Pulmonary artery endothelial cell (primary cell): ENCODE results near the gene CAPN8. TPM values are rescaled to one million over a fixed set of nuclear protein-coding genes. Genes with fewer than 3 reads are reported as not detected.

ENCODE experiments used
- DNase-seq: peaks from one replicate; pipeline ENCODE4 v3.0.0-alpha.2; 2011; ENCODE audit warnings: low read depth, low spot score
- total RNA-seq: library from RNA; depleted of rRNA; stranded (reverse); fragments of >200 nt; gene quantifications from 2 replicates; pipeline ENCODE4 v1.2.3, GENCODE V29; 2014

CAPN8 gene
- total RNA-seq, 1 donor from 2014 or later: not detected

DNA sequence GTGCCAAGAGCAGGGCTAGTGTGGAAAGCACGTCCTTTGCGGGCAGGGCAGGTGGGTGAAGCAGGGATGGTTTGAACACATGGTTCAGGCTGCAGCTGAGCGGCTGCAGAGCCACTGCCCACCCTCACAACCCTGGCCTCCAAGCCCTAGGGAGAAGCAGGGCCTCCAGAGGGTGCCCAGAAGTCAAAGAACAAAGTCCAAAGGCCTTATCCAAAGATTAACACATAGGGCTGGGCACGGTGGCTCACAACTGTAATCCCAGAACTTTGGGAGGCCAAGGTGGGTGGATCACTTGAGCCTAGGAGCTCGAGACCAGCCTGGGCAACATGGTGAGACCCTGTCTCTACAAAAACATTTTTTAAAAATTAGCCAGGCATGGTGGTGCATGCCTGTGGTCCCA is 46.8 kb downstream of the CAPN8 start:
- DNase-seq: no peak

DNA sequence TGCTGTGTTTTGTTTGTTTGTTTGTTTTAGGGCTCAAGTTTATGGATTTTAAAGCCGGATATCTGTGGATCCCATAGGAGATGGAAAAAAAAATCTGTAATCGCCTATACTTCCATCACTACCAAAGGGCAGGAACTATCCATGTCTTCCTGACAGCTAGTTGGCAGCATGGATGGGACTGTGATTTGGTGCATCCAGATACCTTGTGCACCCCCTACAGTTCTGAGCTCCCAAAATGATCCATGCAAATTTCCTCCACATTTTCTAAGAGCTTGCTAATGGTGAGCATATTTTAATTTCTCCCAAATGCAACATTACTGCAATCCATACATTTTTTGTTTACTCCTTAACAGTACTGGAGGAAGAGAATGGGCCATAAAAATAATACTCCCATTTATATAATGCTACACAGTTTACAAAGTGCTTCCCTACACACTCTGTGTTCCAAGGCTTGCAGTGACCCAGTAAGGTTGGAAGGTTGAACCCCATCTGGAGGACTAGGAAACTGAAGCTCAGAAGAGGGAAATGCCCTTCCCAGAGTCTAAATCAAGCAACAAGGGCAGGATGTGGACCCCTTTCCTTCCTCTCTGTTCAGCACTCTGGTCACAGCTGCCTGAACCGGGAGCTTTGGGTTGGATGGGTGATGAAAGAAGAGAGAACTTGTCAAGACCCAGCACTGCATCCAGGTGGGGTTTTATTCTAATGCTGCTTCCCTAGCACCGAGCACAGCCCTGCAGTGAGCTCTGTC is 48.0 kb downstream of the CAPN8 start:
- DNase-seq: peak; percentile 26

DNA sequence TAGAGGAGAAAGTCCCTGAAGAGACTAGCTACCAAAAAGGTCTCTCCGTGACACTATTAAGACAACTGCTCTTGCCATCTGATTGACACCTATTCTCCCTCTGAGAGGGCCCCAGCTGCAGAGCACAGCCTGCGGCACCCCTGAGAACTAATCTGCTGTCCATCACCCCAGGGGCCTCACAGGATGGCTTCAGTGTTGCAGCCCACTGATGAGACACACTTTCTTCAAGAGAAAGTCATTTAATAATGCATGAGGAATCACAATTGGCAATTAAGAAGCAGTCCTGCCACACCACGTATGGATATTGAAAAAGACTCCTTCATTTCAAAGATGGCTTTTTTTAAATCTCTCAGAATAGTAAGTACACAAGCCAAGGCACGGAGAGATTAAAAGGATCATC is 48.9 kb downstream of the CAPN8 start:
- DNase-seq: no peak

- peak; percentile 40 for DNase-seq
These were observed 53.6 kb downstream of the CAPN8 start for GRCh38 chr1:223611936-223612335.

DNA sequence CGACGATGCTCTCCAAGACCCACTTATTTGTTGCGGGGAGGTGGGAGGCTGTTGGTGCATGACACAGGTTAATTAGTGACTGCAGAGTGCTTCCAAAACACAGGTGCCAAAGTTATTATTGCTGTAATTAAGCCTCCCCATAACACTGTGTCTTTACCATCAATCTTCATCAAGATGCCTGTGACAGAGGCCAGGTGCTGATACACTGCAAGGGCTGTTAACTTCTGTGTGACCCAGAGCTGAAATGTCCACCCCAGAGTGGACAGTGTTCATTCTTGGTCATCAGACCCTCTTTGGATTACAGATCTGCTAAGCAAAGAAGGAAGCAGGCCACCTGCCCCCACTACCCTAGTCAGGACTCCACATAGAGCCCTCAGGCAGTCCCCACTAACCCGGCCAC is 55.5 kb downstream of the CAPN8 start:
- no peak for DNase-seq

- DNase-seq: no peak
These were observed 56.4 kb downstream of the CAPN8 start for GRCh38 chr1:223609066-223609465.

DNA sequence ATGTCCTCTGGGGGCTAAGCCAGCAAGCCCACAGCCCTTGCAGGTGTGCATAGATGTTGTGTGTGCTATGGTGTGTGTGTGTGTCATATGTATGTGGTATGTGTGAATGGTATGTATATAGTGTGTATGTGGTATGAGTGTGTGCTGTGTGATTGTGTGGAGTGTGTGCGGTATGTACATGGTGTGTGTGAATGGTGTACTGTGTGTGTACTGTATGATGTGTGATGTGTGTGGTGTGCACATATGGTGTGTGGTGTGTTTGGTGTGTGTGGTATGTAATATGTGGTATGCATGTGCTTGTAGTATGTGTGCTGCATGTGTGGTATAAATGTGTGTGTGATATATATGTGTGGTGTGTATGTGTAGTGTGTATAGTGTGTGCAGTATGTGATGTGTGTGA is 107.0 kb downstream of the CAPN8 start:
- no peak for DNase-seq

DNA sequence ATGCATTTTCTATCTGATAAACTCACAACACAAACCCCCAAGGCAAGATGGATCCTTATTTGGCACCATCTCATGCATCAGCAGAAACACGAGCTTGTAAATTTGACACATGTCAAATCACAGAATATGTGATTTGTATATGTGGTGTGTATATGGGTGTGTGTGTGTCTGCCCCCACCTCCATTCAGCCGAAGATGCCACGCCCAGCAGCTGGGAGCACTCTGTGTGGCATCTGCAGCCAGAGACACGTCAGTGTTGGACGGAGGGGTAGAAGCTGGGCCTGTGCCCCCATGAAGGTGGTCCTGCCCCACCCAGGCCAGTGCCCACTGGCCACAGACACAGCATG is 108.4 kb downstream of the CAPN8 start:
- no peak for DNase-seq

- peak; percentile 3 for DNase-seq
These were observed 108.9 kb downstream of the CAPN8 start for GRCh38 chr1:223556414-223557129.

- no peak for DNase-seq
These were observed 111.5 kb downstream of the CAPN8 start for GRCh38 chr1:223553957-223554356.

GRCh38 chr1:223551610-223552009 is 113.9 kb downstream of the CAPN8 start:
- DNase-seq: no peak

GRCh38 chr1:223549740-223550139 is 115.8 kb downstream of the CAPN8 start:
- no peak for DNase-seq

DNA sequence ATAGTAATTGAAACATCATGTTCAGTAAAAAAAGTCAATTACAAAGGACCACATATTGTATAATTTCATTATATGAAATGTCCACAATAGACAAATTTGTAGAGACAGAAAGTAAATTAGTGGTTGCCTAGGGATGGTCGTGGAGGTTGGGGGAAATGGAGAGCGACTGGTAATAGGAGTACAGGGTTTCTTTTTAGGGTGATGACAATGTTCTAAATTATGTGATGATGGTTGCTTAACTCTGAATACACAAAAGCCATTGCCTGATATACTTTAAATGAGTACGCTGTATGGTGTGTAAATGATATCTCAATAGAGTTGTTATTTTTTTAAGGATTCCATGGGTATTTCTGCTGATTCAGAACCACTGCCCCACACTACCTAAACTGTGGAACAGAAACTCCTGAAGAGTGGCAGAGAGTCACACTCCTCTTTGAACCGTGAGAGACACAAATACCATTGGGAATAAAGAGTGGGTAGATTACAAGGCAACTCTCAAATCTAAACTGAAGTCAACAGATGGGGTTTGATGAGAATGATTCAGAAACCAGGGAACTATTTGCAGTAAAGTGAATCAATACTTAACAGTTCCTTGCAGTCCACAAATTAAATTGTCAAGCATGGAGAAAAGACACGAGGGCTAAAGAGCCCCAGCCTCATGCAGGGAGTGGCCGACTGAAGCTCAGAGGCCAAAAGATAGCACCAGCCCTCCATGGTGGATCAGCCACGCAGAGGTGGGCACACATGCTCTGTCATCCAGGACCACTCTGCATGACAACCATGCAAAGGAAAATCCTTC is 118.0 kb downstream of the CAPN8 start:
- DNase-seq: no peak

DNA sequence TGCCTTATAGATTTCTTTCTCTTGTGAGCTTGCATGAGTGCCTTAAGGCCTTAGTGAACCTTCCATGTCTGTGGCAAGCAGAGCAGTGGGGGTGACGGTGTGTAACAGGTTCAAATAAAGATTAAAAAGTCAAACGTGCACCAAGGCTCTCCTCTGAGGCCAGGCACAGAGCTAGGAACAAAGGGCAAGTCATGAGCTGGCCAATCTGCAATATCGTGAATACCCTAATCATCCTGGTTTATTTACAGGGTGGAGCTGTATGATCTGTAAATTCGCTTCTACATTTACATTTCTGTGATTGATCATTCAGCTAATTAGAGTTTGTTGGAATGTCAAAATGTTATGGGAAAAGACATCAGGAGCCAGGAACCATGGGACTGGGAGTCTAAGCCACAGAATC is 120.2 kb downstream of the CAPN8 start:
- no peak for DNase-seq

DNA sequence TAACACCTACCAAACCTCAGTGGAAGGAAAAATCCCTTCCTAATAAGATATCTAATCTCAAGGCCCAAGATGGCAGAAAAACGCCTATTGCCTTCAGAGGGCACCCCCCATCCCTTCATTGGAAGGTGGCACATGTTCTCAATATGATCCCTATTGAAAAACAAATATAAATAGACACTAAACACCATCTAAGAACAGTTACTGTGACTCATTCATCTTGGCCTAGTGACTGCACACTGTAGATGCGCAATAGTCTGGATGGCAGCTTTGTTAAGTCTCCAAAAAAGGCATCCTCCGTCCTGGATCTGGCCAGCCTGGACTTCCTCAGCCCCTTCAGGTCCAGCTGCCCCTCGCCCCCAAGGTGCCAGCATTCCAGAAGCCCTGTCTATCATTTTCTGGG is 121.9 kb downstream of the CAPN8 start:
- DNase-seq: no peak

- no peak for DNase-seq
These were observed 122.7 kb downstream of the CAPN8 start for GRCh38 chr1:223542831-223543230.

GRCh38 chr1:223540485-223541106 is 124.9 kb downstream of the CAPN8 start:
- no peak for DNase-seq

GRCh38 chr1:223539750-223540149 is 125.8 kb downstream of the CAPN8 start:
- DNase-seq: no peak

GRCh38 chr1:223538981-223539380 is 126.5 kb downstream of the CAPN8 start:
- no peak for DNase-seq

DNA sequence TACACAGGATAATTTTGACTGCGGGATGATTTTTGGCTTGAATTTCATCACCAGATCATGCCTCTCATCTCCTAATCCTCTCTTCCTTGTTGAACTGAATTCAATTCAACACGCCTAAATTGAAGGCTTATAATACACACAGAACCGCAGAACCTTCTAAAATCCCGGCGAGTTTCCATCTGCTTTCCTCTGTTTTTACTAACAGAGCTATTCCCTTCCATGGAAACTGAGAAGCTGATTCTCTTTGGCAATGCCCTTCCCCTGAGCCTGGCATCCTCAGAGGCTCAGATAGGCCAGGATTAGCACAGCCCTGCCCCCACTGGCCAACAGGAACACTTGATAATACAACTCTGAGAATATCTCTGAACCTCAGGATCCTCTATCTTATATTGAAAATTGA is 130.2 kb downstream of the CAPN8 start:
- no peak for DNase-seq

DNA sequence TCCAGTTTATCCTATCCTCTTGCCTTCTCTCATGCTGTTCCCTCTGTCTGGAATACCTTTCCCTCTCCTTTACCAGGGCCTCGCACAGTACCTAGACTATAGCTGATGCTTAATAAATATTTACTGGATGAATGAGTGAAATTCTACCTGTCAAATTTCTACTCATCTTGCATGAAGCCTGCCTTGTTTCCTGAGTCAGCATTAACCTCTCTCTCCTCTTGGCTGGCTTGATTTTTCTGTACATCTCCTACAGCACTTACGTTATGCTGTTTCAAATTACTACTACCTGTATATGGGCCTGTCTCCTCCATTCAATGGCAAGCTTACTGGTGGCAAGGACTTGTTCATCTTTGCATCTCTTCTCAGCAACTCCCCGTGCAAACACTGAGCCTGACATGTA is 130.8 kb downstream of the CAPN8 start:
- DNase-seq: no peak

- DNase-seq: no peak
These were observed 131.8 kb downstream of the CAPN8 start for GRCh38 chr1:223533708-223534107.
